Natural killer cell (primary cell): Measurements from ENCODE around the gene RGR. TPM values are rescaled to one million over a fixed set of nuclear protein-coding genes. Genes with fewer than 3 reads are reported as not detected.

ENCODE experiments used
- ATAC-seq, 3 donors: fragments of 150-1000 bp in 2 of 3; fragments of 200-7000 bp in 1 of 3; cut with Tn5 transposase; 1 replicate in 1 of 3; 2 replicates in 2 of 3; pipeline ENCODE4 v1.10.0; 2021; ENCODE audit warnings: mild to moderate bottlenecking in 2 of 3, moderate library complexity in 2 of 3
- DNase-seq, 2 donors: peaks; one replicate each; pipeline versions ENCODE4 v3.0.0 to v3.0.0-alpha.2; 2013 to 2021; ENCODE audit warnings: mixed read lengths in 1 of 2
- H3K27ac ChIP-seq: one replicate; pipeline ENCODE4 v1.5.1; 2013; ENCODE audit warnings: mild to moderate bottlenecking, low read length
- H3K27me3 ChIP-seq: one replicate; pipeline ENCODE4 v1.6.1; 2013; ENCODE audit warnings: low read length; ENCODE audit not compliant: control insufficient read depth, insufficient read depth
- H3K36me3 ChIP-seq: one replicate; pipeline ENCODE4 v1.6.1; 2013; ENCODE audit warnings: low read length; ENCODE audit not compliant: control insufficient read depth, insufficient read depth
- H3K4me1 ChIP-seq: one replicate; pipeline ENCODE4 v1.6.1; 2013; ENCODE audit warnings: low read length; ENCODE audit not compliant: control insufficient read depth, insufficient read depth
- H3K4me3 ChIP-seq: one replicate; pipeline ENCODE4 v1.5.1; 2013; ENCODE audit warnings: low read length
- H3K9me3 ChIP-seq: one replicate; pipeline ENCODE4 v1.6.1; 2013; ENCODE audit warnings: low read length; ENCODE audit not compliant: control insufficient read depth, insufficient read depth
- H3K27ac Mint-ChIP-seq, 2 donors: one replicate each; pipeline ENCODE4 v1.8.0; 2022; ENCODE audit warnings: mild to moderate bottlenecking in 2 of 2, mixed read lengths in 2 of 2, moderate library complexity in 1 of 2
- H3K27me3 Mint-ChIP-seq, 2 donors: one replicate each; pipeline ENCODE4 v1.8.0; 2022; ENCODE audit warnings: low read depth in 2 of 2, mixed read lengths in 2 of 2
- H3K36me3 Mint-ChIP-seq: one replicate; pipeline ENCODE4 v1.8.0; 2022; ENCODE audit warnings: mixed read lengths
- H3K4me1 Mint-ChIP-seq, 2 donors: one replicate each; pipeline ENCODE4 v1.8.0; 2022; ENCODE audit warnings: mixed read lengths in 2 of 2
- H3K4me3 Mint-ChIP-seq: one replicate; pipeline ENCODE4 v1.8.0; 2022; ENCODE audit warnings: mild to moderate bottlenecking, moderate library complexity, mixed read lengths
- H3K9me3 Mint-ChIP-seq, 2 donors: one replicate each; pipeline ENCODE4 v1.8.0; 2022; ENCODE audit warnings: mixed read lengths in 2 of 2
- CTCF ChIP-seq: fragments of 200-600 bp; IDR thresholded peaks from one replicate; pipeline ENCODE4 v1.8.0; 2022; ENCODE audit warnings: antibody characterized with exemption
- WGBS: methylation state at CpG from one replicate; pipeline ENCODE4 v1.1.7; 2013; ENCODE audit warnings: missing lambda C conversion rate; ENCODE audit not compliant: insufficient coverage; 5-methylcytosine and 5-hydroxymethylcytosine counted together
- intact Hi-C: fragments of 100-400 bp; cut with micrococcal nuclease; formaldehyde crosslinking; loops from one replicate; pipeline ENCODE4 v1.14.2; 2022
- total RNA-seq, 4 donors: library from RNA; stranded (reverse); fragments of 120-200 nt in 1 of 4; gene quantifications; one replicate each; pipeline versions ENCODE4 v1.2.3 to v1.2.4, GENCODE V29; 2013 to 2022

Gene RGR
- total RNA-seq, 3 donors from 2014 or later (not counting 1 experiment from before 2014, with no cell fraction given) = not detected

- WGBS = 81% methylated on average over 10 of the region's 10 CpGs
- no peaks in the 10 kb centered on the region for H3K36me3 ChIP-seq
- TF ChIP-seq CTCF = no peak
- Mint-ChIP-seq H3K4me3 (no peak overlapping the region), H3K9me3 (no peaks in the 10 kb centered on the region), H3K36me3 (no peaks in the 10 kb centered on the region), H3K27ac (no peak overlapping the region), H3K27me3 (peaks cover 21 to 46% of the 10 kb centered on the region in 2 donors), H3K4me1 (no peaks in the 10 kb centered on the region)
- no peak overlapping the region for H3K27ac ChIP-seq
- no peaks in the 10 kb centered on the region for H3K9me3 ChIP-seq
- ATAC-seq (no peak), DNase-seq (no peak)
- H3K27me3 ChIP-seq = no peaks in the 10 kb centered on the region
- H3K4me3 ChIP-seq = no peak overlapping the region
- H3K4me1 ChIP-seq = no peaks in the 10 kb centered on the region
- intact Hi-C loops = no loop called here
Observed at GRCh38 chr10:84232376-84232775, 12.5 kb upstream of the RGR start.

- H3K27me3 Mint-ChIP-seq = peaks cover 24 to 38% of the 10 kb centered on the region in 2 donors
- no peaks in the 10 kb centered on the region for H3K9me3 Mint-ChIP-seq
- no peaks in the 10 kb centered on the region for H3K4me1 Mint-ChIP-seq
- DNase-seq (no peak), ATAC-seq (no peak)
- H3K27ac Mint-ChIP-seq = no peak overlapping the region
- H3K4me3 ChIP-seq = no peak overlapping the region
- H3K9me3 ChIP-seq = no peaks in the 10 kb centered on the region
- H3K4me3 Mint-ChIP-seq = no peak overlapping the region
- no peaks in the 10 kb centered on the region for H3K36me3 Mint-ChIP-seq
- no peak overlapping the region for H3K27ac ChIP-seq
- TF ChIP-seq CTCF = no peak
- no peaks in the 10 kb centered on the region for H3K36me3 ChIP-seq
- no peaks in the 10 kb centered on the region for H3K27me3 ChIP-seq
- 82% methylated on average over 4 of the region's 4 CpGs for WGBS
- intact Hi-C loops = no loop called here
- no peaks in the 10 kb centered on the region for H3K4me1 ChIP-seq
Observed at GRCh38 chr10:84233940-84234339, 10.9 kb upstream of the RGR start.

- no peak for ATAC-seq
- WGBS = 81% methylated on average over 4 of the region's 4 CpGs
Observed at GRCh38 chr10:84234479-84234878, 10.4 kb upstream of the RGR start.

More at GRCh38 chr10:84234479-84234878, 10.4 kb upstream of the RGR start:
- no peak for TF ChIP-seq CTCF
- H3K4me3 Mint-ChIP-seq = no peak overlapping the region
- H3K9me3 ChIP-seq = no peaks in the 10 kb centered on the region
- no peak for DNase-seq
- H3K4me3 ChIP-seq = no peak overlapping the region
- no peak overlapping the region for H3K27ac ChIP-seq
- intact Hi-C loops = no loop called here
- no peak overlapping the region for H3K27ac Mint-ChIP-seq
- H3K4me1 Mint-ChIP-seq = no peaks in the 10 kb centered on the region
- no peaks in the 10 kb centered on the region for H3K36me3 ChIP-seq
- peaks cover 26 to 33% of the 10 kb centered on the region in 2 donors for H3K27me3 Mint-ChIP-seq
- no peaks in the 10 kb centered on the region for H3K36me3 Mint-ChIP-seq
- no peaks in the 10 kb centered on the region for H3K4me1 ChIP-seq
- no peaks in the 10 kb centered on the region for H3K9me3 Mint-ChIP-seq
- H3K27me3 ChIP-seq = no peaks in the 10 kb centered on the region
